Muscle of back (tissue), 11 donors: ENCODE data around the gene CHMP1B. TPM values are rescaled to one million over a fixed set of nuclear protein-coding genes. Genes with fewer than 3 reads are reported as not detected.

ENCODE experiments used
- DNase-seq, 3 donors: peaks; one replicate each; pipeline versions ENCODE4 v3.0.0 to v3.0.0-alpha.2; 2013
- polyA plus RNA-seq, 10 donors: library from polyadenylated mRNA; unstranded; fragments of 120-200 nt; gene quantifications; one replicate each; pipeline ENCODE4 v1.2.1, GENCODE V29; 2013; ENCODE audit not compliant: insufficient read length in 10 of 10

Gene CHMP1B
- polyA plus RNA-seq, 10 donors = 18.7 to 26.5 (median 21.7) TPM

- DNase-seq = no peak
Observed at GRCh38 chr18:11897781-11898180, 46.6 kb downstream of the CHMP1B start.

- no peak for DNase-seq
Observed at GRCh38 chr18:11899063-11899462, 47.9 kb downstream of the CHMP1B start.

- no peak for DNase-seq
Observed at GRCh38 chr18:11901826-11902438, 50.7 kb downstream of the CHMP1B start.

- no peak for DNase-seq
Observed at GRCh38 chr18:11902522-11903292, 51.5 kb downstream of the CHMP1B start.

Other genes starting within 250 kb of the CHMP1B start
- gene SLC35G4, start 241.8 kb upstream of the CHMP1B start, polyA plus RNA-seq = not detected
- 1 to 10 TPM; 1.5 to 4.8 (median 2.6) TPM for gene GNAL, start 162.1 kb upstream of the CHMP1B start, polyA plus RNA-seq
- gene MPPE1, start 56.9 kb downstream of the CHMP1B start, polyA plus RNA-seq = 10 to 100 TPM; 20.3 to 39.6 (median 26.2) TPM
- 10 to 100 TPM; 17.9 to 26.0 (median 19.7) TPM for gene IMPA2, start 130.1 kb downstream of the CHMP1B start, polyA plus RNA-seq
- under 1 TPM in 2 of 10 donors, not detected in 8; 0.04 to 0.08 TPM for gene ANKRD62, start 242.4 kb downstream of the CHMP1B start, polyA plus RNA-seq